ENCODE results near the gene NIBAN1. TPM values are rescaled to one million over a fixed set of nuclear protein-coding genes. Genes with fewer than 3 reads are reported as not detected.

Gene NIBAN1
- total and polyA plus RNA-seq, 2 donors (not counting 3 experiments of a cell fraction or from before 2014, with no cell fraction given), result 0.23 to 2.8 TPM

DNA sequence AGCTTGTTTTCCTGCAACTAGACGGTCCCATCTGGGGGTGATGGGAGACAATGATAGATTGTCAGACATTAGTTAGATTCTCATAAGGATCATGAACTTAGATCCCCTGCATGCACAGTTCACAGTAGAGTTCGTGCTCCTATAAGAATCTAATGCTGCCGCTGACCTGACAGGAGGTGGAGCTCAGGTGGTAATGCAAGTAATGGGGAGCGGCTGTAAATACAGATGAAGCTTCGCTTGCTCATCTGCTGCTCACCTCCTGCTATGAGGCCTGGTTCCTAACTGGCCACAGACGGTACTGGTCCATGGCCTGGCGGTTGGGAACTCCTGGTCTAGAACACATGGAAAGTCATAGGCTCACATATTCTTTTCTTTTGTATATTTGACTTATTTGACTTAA lies 42.0 kb downstream of the NIBAN1 start:
- Histone ChIP-seq H3K27ac (ENCODE audit: insufficient read depth, low read depth, low read length) (no peak overlapping the region), H2AFZ (ENCODE audit: low read depth, low read length) (no peak overlapping the region), H3K4me3 (replicated peaks in 1 of 3; ENCODE audit: insufficient read depth in 1 of 3, low read depth in 1 of 3, low read length in 3 of 3) (no peak overlapping the region), H4K20me1 (replicated peaks; ENCODE audit: control insufficient read depth, extremely low read depth, insufficient read depth, low read length) (no peaks in the 10 kb centered on the region), H3K4me1 (ENCODE audit: control insufficient read depth, extremely low read depth, insufficient read depth, low read length) (no peaks in the 10 kb centered on the region), H3K4me2 (ENCODE audit: insufficient read depth, low read length) (no peak overlapping the region), H3K36me3 (ENCODE audit: control insufficient read depth in 2 of 2, extremely low read depth in 1 of 2, insufficient read depth in 2 of 2, low read length in 2 of 2) (no peaks in the 10 kb centered on the region), H3K9me3 (replicated peaks; ENCODE audit: control insufficient read depth, insufficient read depth, low read length) (no peaks in the 10 kb centered on the region), H3K27me3 (ENCODE audit: control insufficient read depth in 2 of 2, insufficient read depth in 2 of 2, low read length in 2 of 2) (no peaks in the 10 kb centered on the region), H3K9ac (replicated peaks; ENCODE audit: extremely low read depth, insufficient read depth, low read length) (no peak overlapping the region), H3K9me1 (replicated peaks; ENCODE audit: control insufficient read depth, extremely low read depth, insufficient read depth, low read length) (no peaks in the 10 kb centered on the region), H3K79me2 (ENCODE audit: control insufficient read depth, insufficient read depth, low read length) (no peaks in the 10 kb centered on the region)
- TF ChIP-seq POLR2AphosphoS5 (IDR thresholded peaks at IDR 0.05; ENCODE audit: insufficient read depth, low read depth, low read length), result no peak
- TF ChIP-seq, protein P1, sequence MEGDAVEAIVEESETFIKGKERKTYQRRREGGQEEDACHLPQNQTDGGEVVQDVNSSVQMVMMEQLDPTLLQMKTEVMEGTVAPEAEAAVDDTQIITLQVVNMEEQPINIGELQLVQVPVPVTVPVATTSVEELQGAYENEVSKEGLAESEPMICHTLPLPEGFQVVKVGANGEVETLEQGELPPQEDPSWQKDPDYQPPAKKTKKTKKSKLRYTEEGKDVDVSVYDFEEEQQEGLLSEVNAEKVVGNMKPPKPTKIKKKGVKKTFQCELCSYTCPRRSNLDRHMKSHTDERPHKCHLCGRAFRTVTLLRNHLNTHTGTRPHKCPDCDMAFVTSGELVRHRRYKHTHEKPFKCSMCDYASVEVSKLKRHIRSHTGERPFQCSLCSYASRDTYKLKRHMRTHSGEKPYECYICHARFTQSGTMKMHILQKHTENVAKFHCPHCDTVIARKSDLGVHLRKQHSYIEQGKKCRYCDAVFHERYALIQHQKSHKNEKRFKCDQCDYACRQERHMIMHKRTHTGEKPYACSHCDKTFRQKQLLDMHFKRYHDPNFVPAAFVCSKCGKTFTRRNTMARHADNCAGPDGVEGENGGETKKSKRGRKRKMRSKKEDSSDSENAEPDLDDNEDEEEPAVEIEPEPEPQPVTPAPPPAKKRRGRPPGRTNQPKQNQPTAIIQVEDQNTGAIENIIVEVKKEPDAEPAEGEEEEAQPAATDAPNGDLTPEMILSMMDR (IDR thresholded peaks at IDR 0.05; ENCODE audit: extremely low read depth in 1 of 2, insufficient read depth in 1 of 2, low read depth in 1 of 2, low read length in 2 of 2), result no peak
- TF ChIP-seq MYC (IDR thresholded peaks at IDR 0.05; ENCODE audit: low read depth, low read length), result no peak
- TF ChIP-seq JUN (IDR thresholded peaks at IDR 0.05; ENCODE audit: borderline replicate concordance, insufficient read depth, insufficient read length, low read depth), result no peak
- no peak for TF ChIP-seq EZH2 (IDR thresholded peaks at IDR 0.05; ENCODE audit: borderline replicate concordance, low read depth, low read length, severe bottlenecking)
- no peak for TF ChIP-seq POLR2A (IDR thresholded peaks at IDR 0.05; ENCODE audit: low read depth, low read length)
- no peak for TF ChIP-seq GATA2 (IDR thresholded peaks at IDR 0.05; ENCODE audit: insufficient read depth, insufficient read length, low read depth, low read length)
- no TSS peak for BruUV-seq (replicated peaks)
- intact Hi-C loops (cut with micrococcal nuclease) (no loop called here), dilution Hi-C loops (cut with MboI; ENCODE audit: extremely low pct_ligation_motif_present, low sequenced_read_pairs) (no loop called here)
- ChIA-PET POLR2A (no interaction called here), CTCF (interaction anchor here (1.6 kb wide), 1 partner anchor 9 kb away, joined by 3 read pairs; no protein-coding TSS in a partner anchor)
- DNase-seq (ENCODE audit: low read depth, low spot score), result no peak
- FAIRE-seq, result no peak

All from endothelial cell of umbilical vein (primary cell).